GM03348 (cell line): Measurements from ENCODE around the gene PRAMEF12.
"Not testable (repeated sequence)": the region's sequence is repeated elsewhere in the genome, so short reads cannot be mapped to it uniquely, and the experiment has no call there.

Source experiments
- DNase-seq: peaks from one replicate; pipeline ENCODE4 v3.0.0; 2012; ENCODE audit warnings: low spot score

Gene PRAMEF12

DNA sequence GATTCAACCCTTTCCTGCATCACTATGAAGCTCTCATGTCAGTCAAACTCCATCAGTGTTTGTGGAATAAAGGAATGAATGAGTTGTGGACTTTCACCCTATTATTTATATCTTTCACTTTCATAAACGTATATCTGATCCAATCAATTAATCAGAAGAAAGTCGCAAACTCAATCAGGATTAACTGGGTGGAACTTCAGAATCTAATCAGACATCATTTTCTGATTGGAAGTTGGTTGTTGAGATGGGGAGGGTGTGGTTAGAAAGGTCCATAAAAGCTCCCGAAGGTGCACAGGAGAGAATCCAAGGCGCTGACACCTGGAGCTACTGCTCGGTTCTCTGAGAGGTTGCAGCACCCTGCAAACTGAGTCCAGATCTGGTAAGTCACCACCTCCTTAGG, at the start of gene PRAMEF12:
Gene PRAMEF12 (plus strand): TSS at position 301 of the 400 bp plus-strand sequence. CDS start 1,130 bp downstream, outside the sequence.
- DNase-seq, result no peak

DNA sequence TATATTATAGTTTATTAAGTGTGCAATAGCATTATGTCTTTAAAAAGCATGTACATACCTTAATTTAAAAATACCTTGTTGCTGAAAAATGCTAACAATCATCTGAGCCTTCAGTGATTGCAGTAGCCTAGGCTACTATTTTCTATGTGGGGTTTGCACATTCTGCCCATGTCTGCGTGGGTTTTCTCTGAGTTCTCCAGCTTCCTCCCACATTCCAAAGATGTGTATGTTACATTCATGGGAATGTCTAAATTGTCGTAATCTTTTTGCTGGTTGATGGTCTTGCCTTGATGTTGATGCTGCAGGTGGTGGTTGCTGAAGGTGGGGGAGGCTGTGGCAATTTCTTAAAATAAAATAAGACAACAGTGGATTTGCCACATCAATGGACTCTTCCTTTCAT, 45.1 kb upstream of the PRAMEF12 start:
- DNase-seq, result no peak

DNA sequence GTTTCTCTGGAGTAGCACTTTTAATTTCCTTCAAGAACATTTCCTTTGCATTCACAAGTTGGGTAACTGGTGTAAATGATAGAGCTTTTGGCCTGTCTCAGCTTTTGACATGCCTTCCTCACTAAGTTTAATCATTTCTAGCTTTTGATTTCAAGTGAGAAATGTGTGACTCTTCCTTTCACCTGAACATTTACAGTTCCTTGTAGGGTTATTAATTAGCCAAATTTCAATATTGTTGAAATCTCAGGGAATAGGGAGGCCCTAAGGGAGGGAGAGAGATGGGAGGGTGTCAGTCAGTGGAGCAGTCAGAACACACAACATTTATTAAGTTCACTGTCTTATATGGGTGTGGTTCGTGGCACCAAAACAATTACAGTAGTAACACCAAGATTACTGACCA, 43.4 kb upstream of the PRAMEF12 start:
- DNase-seq, result no peak

DNA sequence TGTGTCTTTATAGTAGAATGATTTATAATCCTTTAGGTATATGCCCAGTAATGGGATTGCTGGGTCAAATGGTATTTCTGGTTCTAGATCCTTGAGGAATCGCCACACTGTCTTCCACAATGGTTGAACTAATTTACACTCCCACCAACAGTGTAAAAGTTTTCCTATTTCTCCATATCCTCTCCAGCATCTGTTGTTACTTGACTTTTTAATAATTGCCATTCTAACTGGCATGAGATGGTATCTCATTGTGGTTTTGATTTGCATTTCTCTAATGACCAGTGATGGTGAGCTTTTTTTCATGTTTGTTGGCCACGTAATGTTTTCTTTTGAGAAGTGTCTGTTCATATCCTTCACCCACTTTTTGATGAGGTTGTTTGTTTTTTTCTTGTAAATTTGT, 42.5 kb upstream of the PRAMEF12 start:
- not testable (repeated sequence) for DNase-seq

DNA sequence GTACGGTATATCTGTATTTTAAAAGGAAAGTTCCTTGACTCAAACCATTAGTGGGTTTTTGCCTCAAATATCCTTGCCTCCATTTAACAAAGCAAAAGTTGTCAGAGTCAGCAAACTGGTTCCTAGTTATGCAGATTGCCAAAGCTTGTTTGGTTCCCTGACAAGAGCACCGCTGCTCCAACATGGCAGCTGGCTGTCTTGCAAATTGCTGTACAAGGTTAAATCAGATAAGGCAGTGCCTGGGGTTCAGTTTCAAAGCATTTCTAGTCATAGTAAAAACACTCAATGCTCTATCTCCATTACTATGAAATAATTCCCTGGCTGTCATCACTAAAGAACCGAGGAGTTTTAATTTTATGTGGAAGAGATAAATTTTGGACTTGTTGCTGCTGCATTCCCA, 38.9 kb upstream of the PRAMEF12 start:
- DNase-seq, result no peak

DNA sequence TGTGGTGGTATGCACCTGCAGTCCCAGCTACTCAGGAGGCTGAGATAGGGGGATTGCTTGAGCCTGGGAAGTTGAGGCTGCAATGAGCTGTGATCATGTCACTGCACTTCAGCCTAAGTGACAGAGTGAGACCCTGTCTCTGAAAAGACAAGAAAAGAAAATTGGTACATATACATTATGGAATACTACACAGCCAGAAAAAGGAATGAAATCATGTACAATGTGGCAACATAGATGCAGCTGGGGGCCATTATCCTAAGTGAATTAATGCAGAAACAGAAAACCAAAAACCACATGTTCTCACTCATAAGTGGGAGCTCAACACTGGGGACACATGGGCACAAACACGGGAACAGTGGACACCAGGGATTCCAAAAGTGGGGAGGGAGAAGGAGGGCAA, 34.6 kb upstream of the PRAMEF12 start:
- DNase-seq, result no peak

DNA sequence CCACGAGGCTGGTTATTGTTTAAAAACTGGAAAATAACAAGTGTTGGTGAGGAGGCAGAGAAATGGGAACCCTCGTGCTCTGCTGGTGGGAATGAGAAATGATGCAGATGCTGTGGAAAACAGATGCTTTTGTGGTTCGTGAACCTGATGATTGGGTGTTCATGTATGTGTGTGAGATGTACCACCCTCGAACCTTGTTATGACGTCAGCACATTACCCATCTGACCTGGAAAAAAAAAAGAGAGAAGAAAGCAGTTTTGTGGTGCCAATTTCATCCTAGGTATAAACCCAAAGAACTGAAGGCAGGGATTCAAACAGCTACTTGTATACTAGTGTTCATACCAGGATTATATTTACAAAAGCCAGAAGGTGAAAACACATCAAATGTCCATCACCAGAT, 33.9 kb upstream of the PRAMEF12 start:
- no peak for DNase-seq

DNA sequence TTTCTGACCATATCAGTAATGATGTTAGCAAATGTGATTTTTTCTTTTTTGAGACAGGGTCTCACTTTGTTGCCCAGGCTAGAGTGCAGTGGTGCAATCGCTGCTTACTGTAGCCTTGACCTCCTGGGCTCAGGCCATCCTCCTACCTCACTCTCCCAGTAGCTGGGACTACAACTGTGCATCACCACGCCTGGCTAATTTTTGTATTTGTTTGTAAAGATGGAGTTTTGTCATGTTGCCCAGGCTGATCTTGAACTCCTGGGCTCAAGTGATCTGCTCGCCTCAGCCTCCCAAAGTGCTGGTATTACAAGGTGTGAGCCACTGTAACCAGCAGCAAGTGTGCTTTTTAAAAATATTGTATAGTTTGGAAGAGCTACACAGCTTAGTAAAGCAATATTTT, 31.6 kb upstream of the PRAMEF12 start:
- no peak for DNase-seq

DNA sequence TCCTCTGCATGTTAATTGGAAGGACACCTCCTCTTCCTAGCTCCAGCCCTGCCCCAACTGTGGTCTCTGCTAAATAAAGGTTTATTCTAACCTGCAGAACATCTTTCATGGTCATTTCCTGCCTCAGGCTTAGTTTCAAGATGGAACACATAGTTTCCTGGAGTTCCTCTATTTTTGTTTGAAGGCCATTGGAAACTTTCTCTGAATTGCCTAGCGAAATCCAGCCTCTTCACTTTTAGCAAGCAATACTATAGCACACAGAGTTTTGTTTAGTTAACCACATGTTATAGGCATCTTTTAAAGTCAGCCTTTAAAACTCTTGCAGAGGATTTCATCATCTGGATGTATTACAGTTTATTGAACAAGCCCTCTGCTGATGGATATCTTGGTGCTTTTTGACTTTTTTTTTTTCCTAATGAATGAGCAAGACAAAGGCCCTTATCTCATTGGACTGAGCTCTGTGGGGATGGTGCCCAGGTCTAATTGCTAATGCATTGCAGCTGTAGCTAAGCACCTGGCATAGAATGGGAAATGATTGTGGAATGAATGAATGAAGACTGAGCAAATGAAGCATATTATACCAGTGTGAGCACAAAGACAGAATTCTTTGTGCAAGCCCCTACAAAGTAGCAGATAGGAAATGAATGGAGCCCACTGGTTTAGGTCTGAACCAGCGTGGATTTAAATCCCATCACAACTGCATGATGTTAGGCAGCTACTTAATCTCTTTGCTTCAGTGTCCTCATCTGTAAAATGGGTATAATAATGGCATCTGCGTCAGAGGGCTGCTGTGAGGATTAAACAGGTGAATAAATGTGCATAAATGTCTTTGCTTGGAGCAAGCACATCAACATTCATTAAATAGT, 28.2 kb upstream of the PRAMEF12 start:
- DNase-seq, result no peak

DNA sequence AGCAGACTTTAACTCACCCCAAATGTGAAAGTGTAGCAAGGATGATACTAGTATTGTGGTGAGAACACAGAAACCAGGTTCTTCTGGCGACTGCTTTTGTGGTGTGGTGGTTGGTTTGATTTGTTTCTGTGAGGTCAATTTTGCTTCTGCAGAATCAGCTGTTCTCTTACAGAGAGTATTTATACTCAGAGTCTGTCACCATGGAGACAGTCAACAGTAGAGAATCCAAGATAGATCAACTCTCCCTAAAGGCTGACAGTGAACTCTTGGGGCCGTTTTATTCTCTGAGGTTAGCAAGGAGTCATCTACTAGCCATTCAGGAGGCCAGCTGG, 27.6 kb upstream of the PRAMEF12 start, which contains the start of gene CFAP107:
Gene CFAP107 (plus strand): TSS at position 209 of the 332 bp plus-strand sequence. CDS start 231 bp downstream, outside the sequence.
- no peak for DNase-seq

DNA sequence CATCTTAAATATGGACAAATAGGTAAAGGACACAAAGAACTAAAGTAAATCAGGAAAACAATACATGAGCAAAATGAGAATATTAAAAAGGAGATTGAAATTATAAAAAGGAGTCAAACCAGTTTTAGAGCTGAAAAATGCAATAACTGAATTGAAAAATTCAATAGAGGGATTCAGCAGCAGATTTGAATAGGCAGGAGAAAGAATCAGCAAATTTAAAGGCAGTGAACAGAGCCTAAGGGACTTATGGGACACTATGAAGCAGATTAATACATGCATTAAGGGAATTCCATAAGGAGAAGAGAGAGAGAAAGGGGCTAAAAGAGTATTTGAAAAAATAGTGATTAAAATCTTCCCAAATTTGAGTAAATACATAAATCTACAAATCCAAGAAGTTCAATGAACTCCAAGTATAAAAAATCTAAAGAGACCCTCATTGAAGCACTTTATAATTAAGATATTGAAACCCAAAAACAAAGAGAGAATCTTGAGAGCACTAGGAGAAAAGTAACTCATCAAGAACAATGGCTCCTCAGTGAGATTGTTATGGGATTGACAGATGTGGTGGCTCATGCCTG, 24.7 kb upstream of the PRAMEF12 start:
- no peak for DNase-seq

DNA sequence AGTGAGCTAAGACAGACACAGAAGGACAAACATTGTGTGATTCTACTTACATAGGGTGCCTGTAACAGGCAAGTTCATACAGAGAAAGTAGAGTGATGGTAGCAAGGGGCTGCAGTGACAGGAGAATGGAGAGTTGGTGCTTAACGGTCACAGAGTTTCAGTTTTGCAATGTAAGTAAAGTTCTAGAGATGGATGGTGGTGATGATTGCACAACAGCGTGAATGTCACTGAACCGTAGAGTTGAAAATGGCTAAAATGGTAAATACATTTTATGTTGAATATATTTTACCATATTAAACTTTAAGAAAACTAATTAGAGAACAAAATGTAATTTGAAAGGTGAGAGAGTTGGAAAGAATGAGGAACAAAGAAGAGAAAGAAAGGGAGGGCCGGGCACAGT, 18.8 kb upstream of the PRAMEF12 start:
- no peak for DNase-seq

DNA sequence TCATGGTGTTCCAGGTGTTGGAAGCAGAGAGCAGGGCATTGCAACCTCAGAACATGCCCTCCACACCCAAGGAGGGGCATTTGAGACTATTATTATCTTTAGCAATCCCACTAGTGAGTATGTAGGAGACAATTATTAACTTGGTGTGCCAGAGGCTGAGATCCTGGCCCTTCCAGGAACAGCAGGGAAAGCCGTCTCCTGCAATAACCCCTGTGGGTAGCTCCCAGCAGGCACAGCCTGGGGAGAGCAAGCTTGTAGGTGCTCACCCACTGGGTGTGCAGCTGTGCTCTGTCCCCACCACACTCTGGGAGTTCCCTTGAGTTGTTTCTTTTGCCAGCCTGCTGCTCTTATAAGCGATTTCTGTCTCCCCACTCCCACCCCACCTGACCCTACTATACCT, 17.3 kb upstream of the PRAMEF12 start:
- DNase-seq, result no peak

DNA sequence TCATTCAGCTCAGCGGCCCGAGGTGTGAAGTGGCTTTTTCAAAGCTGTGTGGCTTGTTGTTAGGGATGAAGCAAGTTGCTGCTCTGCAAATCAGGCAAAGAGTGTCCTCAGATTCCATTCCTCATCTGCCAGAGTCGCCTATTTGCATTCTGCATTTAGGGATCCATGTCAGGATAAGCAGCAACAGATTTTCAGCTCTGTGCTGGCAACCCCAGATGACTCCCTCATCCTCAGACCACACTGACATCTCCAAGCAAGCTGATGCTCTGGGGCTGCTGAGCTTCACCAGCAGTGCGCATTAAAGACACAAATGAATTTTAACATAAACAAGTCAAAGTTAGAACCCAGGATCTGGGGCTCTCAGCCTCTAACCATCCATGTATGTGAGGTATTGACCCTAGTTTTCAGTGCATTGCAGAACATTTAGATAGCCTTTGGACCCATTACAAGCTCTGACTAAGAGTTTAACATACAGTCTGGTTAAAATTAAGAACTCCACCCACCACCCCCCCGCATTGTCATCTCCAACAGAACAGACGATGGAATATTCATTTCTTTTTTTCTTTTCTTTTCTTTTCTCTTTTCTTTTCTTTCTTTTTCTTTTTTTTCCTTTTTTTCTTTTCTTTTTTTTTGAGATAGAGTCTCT, 16.6 kb upstream of the PRAMEF12 start:
- no peak for DNase-seq

DNA sequence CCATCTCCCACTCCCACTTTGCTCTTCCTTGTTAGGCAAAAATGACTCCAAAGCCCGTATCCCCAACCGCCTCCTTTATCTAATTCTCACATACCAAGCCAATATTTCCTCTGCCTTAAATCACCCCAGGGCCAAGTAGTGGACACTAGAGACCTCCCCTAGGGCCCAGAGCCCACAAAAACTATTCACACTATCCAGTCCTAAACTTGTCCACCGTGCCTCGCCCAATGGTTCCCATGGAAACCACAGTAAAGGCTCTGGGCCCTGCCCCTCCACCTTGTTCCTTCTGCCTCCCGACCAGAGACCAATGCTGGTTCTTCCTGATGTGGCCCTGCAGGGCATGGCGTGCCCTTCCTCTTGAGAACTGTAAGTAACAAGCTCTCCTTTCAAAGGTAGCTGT, 15.7 kb upstream of the PRAMEF12 start:
- no peak for DNase-seq

DNA sequence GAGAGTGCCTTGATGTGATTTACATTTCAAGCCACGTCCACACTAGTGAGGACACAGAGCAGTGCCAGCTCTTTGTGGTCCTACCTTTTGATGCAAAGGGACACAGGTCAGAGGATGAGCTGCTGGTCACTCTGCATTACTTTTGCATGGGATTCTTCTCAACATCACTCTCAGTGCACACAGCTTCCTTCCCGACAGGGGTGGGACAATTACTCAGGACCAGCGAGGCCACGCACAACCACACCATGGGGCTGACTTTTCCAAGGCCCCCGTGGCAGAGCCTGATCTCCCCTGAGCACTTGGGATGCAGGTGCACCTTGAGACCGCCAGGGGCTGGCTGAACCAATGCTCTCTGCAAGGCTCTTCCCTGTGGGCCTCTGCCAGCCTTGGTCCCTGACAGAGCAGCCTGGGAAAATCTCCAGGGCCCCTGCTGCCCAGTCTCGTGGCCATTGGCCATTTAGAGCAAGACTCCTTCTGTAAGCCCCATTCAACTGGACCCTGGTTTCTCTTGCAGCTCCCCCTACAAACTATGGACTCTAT, 13.2 kb upstream of the PRAMEF12 start:
- no peak for DNase-seq

DNA sequence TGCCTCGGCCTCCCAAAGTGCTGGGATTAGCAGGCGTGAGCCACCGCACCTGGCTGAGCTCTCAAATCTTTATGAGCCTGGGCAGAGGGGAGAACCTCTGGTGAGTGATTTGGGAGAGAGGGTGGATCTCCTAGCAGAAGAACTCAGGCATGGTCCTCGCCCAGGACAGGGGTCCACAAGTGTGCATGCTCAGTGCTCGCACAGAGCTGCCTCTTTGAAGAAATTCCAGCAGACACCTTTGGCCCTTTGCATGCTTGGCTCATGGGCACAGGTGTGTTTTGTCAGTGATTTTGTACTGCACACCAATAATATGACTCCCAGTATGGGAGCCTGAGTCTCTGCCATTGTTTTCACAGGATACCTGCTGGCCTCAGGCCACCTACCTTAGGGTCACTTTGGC, 11.8 kb upstream of the PRAMEF12 start:
- DNase-seq, result no peak

DNA sequence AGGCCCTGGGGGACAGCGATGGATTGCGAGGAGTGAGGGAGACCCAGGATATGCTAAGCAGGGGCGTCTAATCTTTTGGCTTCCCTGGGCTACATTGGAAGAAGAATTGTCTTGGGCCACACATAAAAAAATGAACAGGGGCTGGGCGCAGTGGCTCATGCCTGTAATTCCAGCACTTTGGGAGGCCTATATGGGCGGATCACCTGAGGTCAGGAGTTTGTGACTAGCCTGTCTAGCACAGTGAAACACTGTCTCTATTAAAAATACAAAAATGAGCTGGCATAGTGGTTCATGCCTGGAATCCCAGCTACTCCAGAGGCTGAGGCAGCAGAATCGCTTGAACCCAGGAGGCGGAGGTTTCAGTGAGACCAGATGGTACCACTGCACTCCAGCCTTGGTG, 10.8 kb upstream of the PRAMEF12 start:
- no peak for DNase-seq

DNA sequence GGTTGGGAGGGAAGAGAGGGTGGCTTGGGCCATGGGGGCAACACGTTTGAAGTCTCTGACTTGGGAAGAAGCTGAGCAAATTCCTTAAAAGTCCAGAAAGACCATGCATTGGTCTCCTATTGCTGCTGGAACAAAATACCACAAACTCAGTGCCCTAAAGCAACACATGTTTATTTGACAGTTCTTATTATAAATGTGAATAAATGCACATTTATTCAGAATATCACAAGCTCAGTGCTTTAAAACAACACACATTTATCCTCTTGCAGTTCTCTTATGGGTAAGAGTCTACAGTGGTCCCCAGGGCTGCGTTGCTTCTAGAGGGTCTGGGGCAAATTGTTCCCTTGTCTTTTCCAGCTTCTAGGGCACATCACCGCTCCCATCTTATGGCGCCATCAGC, 10.1 kb upstream of the PRAMEF12 start:
- DNase-seq, result no peak

DNA sequence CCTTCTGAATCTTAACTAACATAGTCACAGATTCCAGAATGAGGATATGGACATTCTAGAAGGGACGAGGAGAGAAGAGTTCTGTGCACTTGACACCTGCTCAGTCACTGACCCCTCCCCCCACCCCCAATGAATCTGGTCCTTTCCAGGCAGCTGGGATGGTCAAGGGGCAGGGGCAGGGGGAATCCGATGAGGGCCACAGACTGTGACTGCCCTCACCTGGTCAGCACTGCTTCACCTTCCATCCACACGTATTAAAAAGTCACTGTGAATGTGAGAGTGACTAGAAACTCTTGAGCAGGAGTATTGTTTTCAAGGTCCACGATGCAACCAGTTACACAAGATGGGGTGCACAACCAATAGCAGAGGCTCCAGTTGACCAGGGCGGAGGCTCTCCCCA, 9.5 kb upstream of the PRAMEF12 start:
- no peak for DNase-seq

DNA sequence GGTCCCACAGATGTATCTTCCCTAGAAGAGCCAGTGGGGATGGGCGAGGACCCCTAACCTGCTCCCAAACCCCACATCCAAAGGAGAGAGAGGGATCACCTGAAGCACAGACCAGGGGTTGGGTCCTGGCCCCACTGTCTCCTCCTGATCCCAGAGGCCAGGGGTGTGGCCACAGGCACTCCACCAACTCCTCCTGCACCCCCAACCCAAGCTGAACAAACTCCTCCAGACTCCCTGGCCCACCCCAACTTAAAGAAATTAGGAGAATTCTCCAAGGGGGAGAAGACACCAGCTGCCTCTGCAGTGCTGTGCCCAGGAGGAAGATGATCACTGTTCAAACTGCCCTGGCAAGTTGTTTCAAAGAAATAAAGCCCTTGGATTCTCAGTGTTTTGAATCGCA, 4.5 kb upstream of the PRAMEF12 start:
- peak; percentile 2 for DNase-seq

DNA sequence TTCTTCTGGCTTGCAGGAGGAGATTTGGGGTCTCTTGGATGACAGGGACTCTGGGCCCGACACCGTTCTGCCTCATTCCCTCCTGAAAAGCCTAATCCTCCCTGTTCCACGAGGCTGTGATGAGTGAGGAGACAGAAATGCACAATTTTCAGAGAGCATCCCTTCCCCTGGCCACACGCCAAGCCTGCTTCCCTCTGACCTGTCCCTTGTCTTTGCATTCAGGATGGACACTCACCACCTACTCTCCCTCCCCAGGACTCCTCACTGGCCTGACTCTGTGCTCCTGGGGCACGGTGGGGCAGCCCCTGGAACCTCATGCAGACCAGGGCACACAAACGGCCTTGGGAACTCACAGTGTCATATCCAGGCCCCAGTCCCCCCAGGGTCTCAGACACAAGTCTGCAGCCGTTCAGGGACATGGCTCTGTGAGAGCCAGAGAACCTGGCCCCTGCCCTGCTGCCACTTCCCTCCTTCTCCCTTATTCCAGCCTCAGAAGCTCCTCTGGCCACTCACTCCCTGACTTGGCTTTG, 3.5 kb upstream of the PRAMEF12 start:
- peak; percentile 1 for DNase-seq

DNA sequence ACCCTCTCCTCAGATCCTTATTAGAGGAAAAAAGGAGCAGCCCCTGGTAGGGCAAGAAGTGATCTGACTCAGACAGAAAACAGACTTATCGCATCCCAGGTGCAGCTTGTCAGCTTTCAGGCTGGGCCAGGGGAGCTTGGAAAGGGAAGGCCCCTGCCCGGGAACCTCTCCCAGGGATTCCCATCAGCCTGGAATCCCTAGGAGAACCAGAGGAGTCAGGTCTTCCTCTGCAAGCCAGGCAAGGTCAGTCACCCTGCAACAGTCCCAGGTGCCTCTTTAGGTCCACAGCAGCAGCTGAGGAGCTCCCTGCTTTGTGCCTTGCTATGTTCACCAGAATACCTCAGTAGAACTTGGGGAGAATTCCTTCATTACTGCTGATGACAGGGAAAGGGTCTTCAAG, 2.9 kb upstream of the PRAMEF12 start:
- DNase-seq, result no peak
